PC-9 (cell line): ENCODE results near the gene SPHK1. TPM values are rescaled to one million over a fixed set of nuclear protein-coding genes. Genes with fewer than 3 reads are reported as not detected.

Experiments
- BruUV-seq: library from RNA; stranded (reverse); fragments of 400-500 nt; replicated peaks from 2 replicates; lab custom pipeline; 2021; lab: Mats Ljungman, UMichigan
- CTCF ChIA-PET: fragments of 300-600 bp; sonication (Branson Sonifier 250); formaldehyde crosslinking; loops from one replicate; lab custom pipeline; 2022; ENCODE audit warnings: antibody characterized with exemption; lab: Charles Lee
- POLR2A ChIA-PET: fragments of 300-600 bp; sonication (Branson Sonifier 250); formaldehyde crosslinking; loops from one replicate; lab custom pipeline; 2022; ENCODE audit warnings: antibody characterized with exemption; ENCODE audit not compliant: unreplicated experiment; lab: Charles Lee
- DNase-seq, 2 experiments: peaks; one replicate each; pipeline versions ENCODE4 v3.0.0 to v3.0.0-alpha.2; 2015 to 2022; ENCODE audit warnings: mixed read lengths in 1 of 2
- H2AFZ ChIP-seq: fragments of 200-600 bp; sonication (generic); 2 replicates; pipeline ENCODE4 v1.8.1; 2017; ENCODE audit warnings: antibody characterized with exemption
- H3F3A ChIP-seq: fragments of 200-600 bp; sonication (generic); 2 replicates; pipeline ENCODE4 v1.8.1; 2017; ENCODE audit warnings: antibody characterized with exemption, mild to moderate bottlenecking, low read depth; ENCODE audit not compliant: insufficient read depth
- H3K27ac ChIP-seq: fragments of 200-600 bp; sonication (generic); 2 replicates; pipeline ENCODE4 v1.6.1; 2016; ENCODE audit warnings: mixed run types
- H3K27me3 ChIP-seq: fragments of 200-600 bp; sonication (generic); 2 replicates; pipeline ENCODE4 v1.6.1; 2016; ENCODE audit warnings: low read depth, mixed run types; ENCODE audit not compliant: insufficient read depth
- H3K36me3 ChIP-seq: fragments of 200-600 bp; sonication (generic); 2 replicates; pipeline ENCODE4 v1.6.1; 2016; ENCODE audit warnings: low read depth, mixed run types
- H3K4me1 ChIP-seq: fragments of 200-600 bp; sonication (generic); replicated peaks from 2 replicates; pipeline ENCODE4 v1.6.1; 2016; ENCODE audit warnings: mixed run types; ENCODE audit not compliant: insufficient read depth
- H3K4me2 ChIP-seq: fragments of 200-600 bp; sonication (generic); 2 replicates; pipeline ENCODE4 v1.6.1; 2017; ENCODE audit warnings: mixed run types
- H3K4me3 ChIP-seq: fragments of 200-600 bp; sonication (generic); 2 replicates; pipeline ENCODE4 v1.6.1; 2016; ENCODE audit warnings: mixed run types
- H3K79me2 ChIP-seq: fragments of 200-600 bp; sonication (generic); 2 replicates; pipeline ENCODE4 v1.6.1; 2017; ENCODE audit warnings: low read depth, mixed run types
- H3K9me2 ChIP-seq: fragments of 200-600 bp; sonication (generic); 2 replicates; pipeline ENCODE4 v1.8.1; 2017; ENCODE audit warnings: mild to moderate bottlenecking; ENCODE audit not compliant: insufficient read depth
- H3K9me3 ChIP-seq: fragments of 200-600 bp; sonication (generic); 2 replicates; pipeline ENCODE4 v1.8.1; 2016; ENCODE audit warnings: low read depth; ENCODE audit not compliant: insufficient read depth
- H4K20me1 ChIP-seq: fragments of 200-600 bp; sonication (generic); 2 replicates; pipeline ENCODE4 v1.8.1; 2017; ENCODE audit not compliant: insufficient read depth
- EZH2 ChIP-seq: fragments of 200-600 bp; sonication (generic); IDR thresholded peaks from 2 replicates; pipeline ENCODE4 v1.8.0; 2017; ENCODE audit warnings: antibody characterized with exemption, low read depth
- intact Hi-C: fragments of 100-400 bp; cut with micrococcal nuclease; formaldehyde crosslinking; loops from one replicate; pipeline ENCODE4 v1.10.0; 2022; ENCODE audit not compliant: unreplicated experiment
- total RNA-seq: library from RNA; stranded (reverse); gene quantifications from 2 replicates; pipeline ENCODE4 v1.2.3, GENCODE V29; 2021
- TF ChIP-seq, protein P1 (sequence below): fragments of 200-600 bp; sonication (generic); conservative IDR thresholded peaks from 2 replicates; pipeline ENCODE4 v1.6.1; 2017; ENCODE audit warnings: mixed run types, antibody characterized with exemption, mild to moderate bottlenecking, moderate library complexity

The SPHK1 gene
- total RNA-seq, 1 experiment from 2014 or later, result 5.5 TPM

- Histone ChIP-seq H3K79me2 (no peaks in the 10 kb centered on the region), H3F3A (no peaks in the 10 kb centered on the region; the same call in 1 of the 2 replicates), H2AFZ (no peak overlapping the region), H3K27me3 (no peaks in the 10 kb centered on the region), H3K9me3 (no peaks in the 10 kb centered on the region), H3K36me3 (no peaks in the 10 kb centered on the region), H4K20me1 (no peaks in the 10 kb centered on the region), H3K27ac (no peak overlapping the region), H3K9me2 (no peaks in the 10 kb centered on the region), H3K4me2 (no peak overlapping the region), H3K4me1 (no peaks in the 10 kb centered on the region), H3K4me3 (no peak overlapping the region)
- TF ChIP-seq, protein P1, sequence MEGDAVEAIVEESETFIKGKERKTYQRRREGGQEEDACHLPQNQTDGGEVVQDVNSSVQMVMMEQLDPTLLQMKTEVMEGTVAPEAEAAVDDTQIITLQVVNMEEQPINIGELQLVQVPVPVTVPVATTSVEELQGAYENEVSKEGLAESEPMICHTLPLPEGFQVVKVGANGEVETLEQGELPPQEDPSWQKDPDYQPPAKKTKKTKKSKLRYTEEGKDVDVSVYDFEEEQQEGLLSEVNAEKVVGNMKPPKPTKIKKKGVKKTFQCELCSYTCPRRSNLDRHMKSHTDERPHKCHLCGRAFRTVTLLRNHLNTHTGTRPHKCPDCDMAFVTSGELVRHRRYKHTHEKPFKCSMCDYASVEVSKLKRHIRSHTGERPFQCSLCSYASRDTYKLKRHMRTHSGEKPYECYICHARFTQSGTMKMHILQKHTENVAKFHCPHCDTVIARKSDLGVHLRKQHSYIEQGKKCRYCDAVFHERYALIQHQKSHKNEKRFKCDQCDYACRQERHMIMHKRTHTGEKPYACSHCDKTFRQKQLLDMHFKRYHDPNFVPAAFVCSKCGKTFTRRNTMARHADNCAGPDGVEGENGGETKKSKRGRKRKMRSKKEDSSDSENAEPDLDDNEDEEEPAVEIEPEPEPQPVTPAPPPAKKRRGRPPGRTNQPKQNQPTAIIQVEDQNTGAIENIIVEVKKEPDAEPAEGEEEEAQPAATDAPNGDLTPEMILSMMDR, result no peak
- no peak for TF ChIP-seq EZH2
- no peak for DNase-seq
- no TSS peak for BruUV-seq
- intact Hi-C loops, result loop anchor here (1.0 kb wide), 1 partner anchor 46 kb away; no protein-coding TSS in a partner anchor
- ChIA-PET CTCF (interaction anchor here (0.6 to 1.3 kb wide), 2 partner anchors 9 to 396 kb away, joined by 3 to 5 read pairs; no protein-coding TSS in a partner anchor), POLR2A (interaction anchor here (0.6 kb wide), 1 partner anchor 46 kb away, joined by 3 read pairs; the partner anchor contains the start of gene PRPSAP1)
Measured at GRCh38 chr17:76399175-76400172, 15.1 kb downstream of the SPHK1 start.

- BruUV-seq, result no TSS peak
- CTCF ChIA-PET, result interaction anchor here (0.6 kb wide), 1 partner anchor 101 kb away, joined by 6 read pairs; no protein-coding TSS in a partner anchor
- no peaks in the 10 kb centered on the region for H3K9me3 ChIP-seq
- H3K27ac ChIP-seq, result no peak overlapping the region
- no peaks in the 10 kb centered on the region for H3K79me2 ChIP-seq
- no peaks in the 10 kb centered on the region for H3K36me3 ChIP-seq
- no peak overlapping the region for H3K4me3 ChIP-seq
- intact Hi-C loops, result no loop called here
- no peaks in the 10 kb centered on the region for H3K4me1 ChIP-seq
- no peaks in the 10 kb centered on the region for H3K9me2 ChIP-seq
- H2AFZ ChIP-seq, result no peak overlapping the region
- no peaks in the 10 kb centered on the region for H3K27me3 ChIP-seq
- DNase-seq, result no peak
- TF ChIP-seq EZH2, result no peak
- POLR2A ChIA-PET, result no interaction called here
- H4K20me1 ChIP-seq, result peaks cover under 1% of the 10 kb centered on the region; the same call in 1 of the 2 replicates
- no peak overlapping the region for H3K4me2 ChIP-seq
- no peaks in the 10 kb centered on the region for H3F3A ChIP-seq
Measured at GRCh38 chr17:76402711-76403110, 18.3 kb downstream of the SPHK1 start.

DNA sequence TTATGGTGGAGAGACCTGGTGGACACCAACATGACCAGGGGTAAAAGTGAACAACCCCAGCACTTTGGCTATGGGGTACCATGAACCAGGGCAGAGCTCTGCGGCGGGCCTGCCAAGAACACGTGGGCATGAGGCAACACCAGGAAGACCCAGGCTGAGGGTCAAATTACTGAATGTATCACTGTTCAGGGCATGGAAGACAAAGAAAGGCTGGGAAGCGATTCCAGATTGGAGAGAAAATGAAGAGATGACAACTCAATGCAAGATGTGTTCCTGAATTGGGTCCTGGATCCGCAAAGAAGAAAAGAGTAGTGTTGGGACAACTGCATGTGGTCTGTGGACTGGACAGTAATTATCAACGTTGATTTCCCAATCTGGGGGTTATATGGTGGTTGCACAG is 19.8 kb downstream of the SPHK1 start:
- CTCF ChIA-PET, result no interaction called here
- POLR2A ChIA-PET, result no interaction called here

More for the DNA sequence above, 19.8 kb downstream of the SPHK1 start:
- Histone ChIP-seq H4K20me1 (peaks cover 11% of the 10 kb centered on the region), H3K4me2 (no peak overlapping the region), H3K36me3 (no peaks in the 10 kb centered on the region), H3K4me3 (no peak overlapping the region), H3K9me3 (no peaks in the 10 kb centered on the region), H3K4me1 (no peaks in the 10 kb centered on the region), H3K27me3 (no peaks in the 10 kb centered on the region), H3K27ac (no peak overlapping the region), H3K79me2 (0 out of 2 replicates have a peak, but pooled peaks cover 5% of the 10 kb centered on the region), H2AFZ (no peak overlapping the region), H3F3A (no peaks in the 10 kb centered on the region), H3K9me2 (no peaks in the 10 kb centered on the region)
- TF ChIP-seq, protein P1, result no peak
- no peak for TF ChIP-seq EZH2
- no TSS peak for BruUV-seq
- no peak for DNase-seq
- intact Hi-C loops, result no loop called here
